Measurements from ENCODE around the gene SCN5A.

The SCN5A gene

DNA sequence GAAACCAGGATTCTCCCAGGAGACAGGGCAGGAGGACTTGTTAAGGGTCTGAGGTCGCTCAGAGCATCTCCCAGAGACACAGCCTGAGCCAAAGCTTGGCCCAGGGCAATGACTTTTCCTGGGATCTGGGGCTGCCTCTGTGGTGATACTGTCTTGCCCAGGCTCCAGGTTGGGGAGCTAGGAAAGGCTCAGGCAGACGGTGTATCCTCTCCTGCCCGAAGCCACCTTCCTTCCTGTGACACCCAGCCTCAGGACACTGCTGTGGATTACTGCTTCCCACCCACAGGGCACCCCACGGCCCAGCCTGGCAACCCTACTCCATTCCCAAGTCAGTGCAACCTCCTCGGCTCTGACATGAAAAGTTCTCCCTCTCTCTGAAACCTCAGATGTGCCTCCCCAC, 31.9 kb downstream of the SCN5A start:
- WGBS (ENCODE audit: insufficient coverage) = 72% methylated on average over 3 of the region's 5 CpGs
- H3K27ac ChIP-seq (ENCODE audit: insufficient read depth in 1 of 2, low read depth in 1 of 2, low read length in 2 of 2, poor library complexity in 1 of 2, severe bottlenecking in 2 of 2) = no peak overlapping the region
- no peak for DNase-seq
- H3K9me3 ChIP-seq (ENCODE audit: control extremely low read depth in 1 of 5, control insufficient read depth in 4 of 5, insufficient read depth in 2 of 5, low read depth in 1 of 5, low read length in 4 of 5) = no peaks in the 10 kb centered on the region
- POLR2A ChIA-PET = no interaction called here
- peaks cover 0 to 9% (median 3%) of the 10 kb centered on the region in 4 experiments for H3K4me1 ChIP-seq (ENCODE audit: control extremely low read depth in 1 of 4, control insufficient read depth in 4 of 4, insufficient read depth in 4 of 4, low read length in 3 of 4)
- H3K27me3 ChIP-seq (replicated peaks in 2 of 5; ENCODE audit: control insufficient read depth in 4 of 5, insufficient read depth in 5 of 5, low read length in 4 of 5) = peaks cover 0 to 3% (median 0%) of the 10 kb centered on the region in 5 experiments
- H3K36me3 ChIP-seq (ENCODE audit: control insufficient read depth in 4 of 4, insufficient read depth in 4 of 4, low read length in 3 of 4) = no peaks in the 10 kb centered on the region
- H3K4me3 ChIP-seq (ENCODE audit: control insufficient read depth in 1 of 7, extremely low read depth in 1 of 7, insufficient read depth in 4 of 7, low read depth in 2 of 7, low read length in 6 of 7) = no peak overlapping the region
- CTCF ChIA-PET = no interaction called here

DNA sequence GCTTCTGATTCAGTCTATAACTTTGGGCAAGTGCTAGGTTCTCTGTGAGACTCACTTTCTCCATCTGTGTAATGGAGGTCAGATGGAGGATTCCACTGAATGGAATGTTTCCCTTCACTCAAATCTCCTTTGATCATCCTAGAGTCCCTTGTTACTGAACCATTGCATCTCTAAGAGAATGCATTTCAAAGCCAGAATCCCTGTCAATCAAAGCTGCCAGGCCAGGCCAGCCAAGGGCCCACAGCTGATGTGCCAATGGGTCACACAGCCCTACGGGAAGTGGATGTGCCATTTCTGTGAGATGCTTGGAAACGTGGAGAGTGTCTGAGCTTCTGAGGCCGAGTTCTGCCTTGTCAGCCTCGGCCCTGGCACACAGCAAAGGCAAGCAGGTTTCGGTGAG, 32.4 kb downstream of the SCN5A start:
- H3K27me3 ChIP-seq (replicated peaks in 2 of 5; ENCODE audit: control insufficient read depth in 4 of 5, insufficient read depth in 5 of 5, low read length in 4 of 5) = peaks cover 0 to 3% (median 0%) of the 10 kb centered on the region in 5 experiments
- no peaks in the 10 kb centered on the region for H3K36me3 ChIP-seq (ENCODE audit: control insufficient read depth in 4 of 4, insufficient read depth in 4 of 4, low read length in 3 of 4)
- no peak overlapping the region for H3K4me3 ChIP-seq (ENCODE audit: control insufficient read depth in 1 of 7, extremely low read depth in 1 of 7, insufficient read depth in 4 of 7, low read depth in 2 of 7, low read length in 6 of 7)
- no peak for DNase-seq
- CTCF ChIA-PET = no interaction called here
- H3K27ac ChIP-seq (ENCODE audit: insufficient read depth in 1 of 2, low read depth in 1 of 2, low read length in 2 of 2, poor library complexity in 1 of 2, severe bottlenecking in 2 of 2) = no peak overlapping the region
- POLR2A ChIA-PET = no interaction called here
- no peaks in the 10 kb centered on the region for H3K9me3 ChIP-seq (ENCODE audit: control extremely low read depth in 1 of 5, control insufficient read depth in 4 of 5, insufficient read depth in 2 of 5, low read depth in 1 of 5, low read length in 4 of 5)
- WGBS (ENCODE audit: insufficient coverage) = 99% methylated on average over 5 of the region's 5 CpGs
- H3K4me1 ChIP-seq (ENCODE audit: control extremely low read depth in 1 of 4, control insufficient read depth in 4 of 4, insufficient read depth in 4 of 4, low read length in 3 of 4) = peaks cover 0 to 9% (median 3%) of the 10 kb centered on the region in 4 experiments

DNA sequence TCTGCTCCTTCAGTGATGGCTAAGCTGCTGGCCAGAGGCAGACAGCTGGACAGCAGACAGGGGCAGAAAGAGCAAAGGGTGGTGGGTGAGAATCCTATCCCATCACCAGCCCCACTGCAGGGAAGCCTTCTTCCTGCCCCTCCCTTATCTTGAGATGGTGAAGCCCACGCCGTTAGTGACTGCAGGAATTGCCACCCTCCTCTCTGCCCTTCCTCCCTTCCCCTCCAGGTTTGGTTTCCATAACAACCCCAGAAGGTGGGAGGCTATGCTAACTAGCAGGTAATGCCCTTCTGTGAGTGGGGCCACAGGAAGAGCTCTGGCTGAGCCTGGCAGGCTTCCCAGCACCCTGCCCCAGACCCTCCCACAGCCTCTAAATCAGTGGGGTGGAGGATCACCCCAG, 32.8 kb downstream of the SCN5A start:
- H3K27me3 ChIP-seq (replicated peaks in 2 of 5; ENCODE audit: control insufficient read depth in 4 of 5, insufficient read depth in 5 of 5, low read length in 4 of 5) = peaks cover 0 to 3% (median 0%) of the 10 kb centered on the region in 5 experiments
- peaks cover 0 to 9% (median 3%) of the 10 kb centered on the region in 4 experiments for H3K4me1 ChIP-seq (ENCODE audit: control extremely low read depth in 1 of 4, control insufficient read depth in 4 of 4, insufficient read depth in 4 of 4, low read length in 3 of 4)
- DNase-seq = no peak
- no peaks in the 10 kb centered on the region for H3K9me3 ChIP-seq (ENCODE audit: control extremely low read depth in 1 of 5, control insufficient read depth in 4 of 5, insufficient read depth in 2 of 5, low read depth in 1 of 5, low read length in 4 of 5)
- H3K4me3 ChIP-seq (ENCODE audit: control insufficient read depth in 1 of 7, extremely low read depth in 1 of 7, insufficient read depth in 4 of 7, low read depth in 2 of 7, low read length in 6 of 7) = no peak overlapping the region
- H3K27ac ChIP-seq (ENCODE audit: insufficient read depth in 1 of 2, low read depth in 1 of 2, low read length in 2 of 2, poor library complexity in 1 of 2, severe bottlenecking in 2 of 2) = no peak overlapping the region
- WGBS (ENCODE audit: insufficient coverage) = 8% methylated on average over 2 of the region's 2 CpGs
- CTCF ChIA-PET = no interaction called here
- POLR2A ChIA-PET = no interaction called here
- H3K36me3 ChIP-seq (ENCODE audit: control insufficient read depth in 4 of 4, insufficient read depth in 4 of 4, low read length in 3 of 4) = no peaks in the 10 kb centered on the region

DNA sequence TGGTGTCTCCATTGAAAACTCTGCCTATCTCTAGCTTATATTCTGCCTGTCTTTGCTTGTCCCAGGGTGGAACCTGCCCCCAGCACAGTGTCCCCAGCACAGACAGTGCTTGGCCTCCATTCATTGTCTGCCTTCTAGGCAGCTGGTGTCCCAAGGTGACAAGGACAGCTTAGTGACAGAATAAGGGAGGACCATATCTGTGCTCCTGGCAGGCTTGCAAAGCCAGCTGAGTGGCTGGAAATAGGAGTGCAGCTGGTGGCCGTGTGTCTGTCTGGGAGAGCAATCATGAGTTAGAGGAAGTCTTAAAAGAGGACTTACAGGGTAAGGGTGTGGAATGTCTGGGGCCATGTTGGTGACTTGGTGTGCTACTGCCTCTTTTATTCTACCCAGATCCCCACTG, 33.4 kb downstream of the SCN5A start:
- Histone ChIP-seq H3K4me3 (ENCODE audit: control insufficient read depth in 1 of 7, extremely low read depth in 1 of 7, insufficient read depth in 4 of 7, low read depth in 2 of 7, low read length in 6 of 7) (no peak overlapping the region), H3K4me1 (ENCODE audit: control extremely low read depth in 1 of 4, control insufficient read depth in 4 of 4, insufficient read depth in 4 of 4, low read length in 3 of 4) (peaks cover 0 to 9% (median 3%) of the 10 kb centered on the region in 4 experiments), H3K27me3 (replicated peaks in 2 of 5; ENCODE audit: control insufficient read depth in 4 of 5, insufficient read depth in 5 of 5, low read length in 4 of 5) (peaks cover 0 to 3% (median 0%) of the 10 kb centered on the region in 5 experiments), H3K36me3 (ENCODE audit: control insufficient read depth in 4 of 4, insufficient read depth in 4 of 4, low read length in 3 of 4) (no peaks in the 10 kb centered on the region), H3K27ac (ENCODE audit: insufficient read depth in 1 of 2, low read depth in 1 of 2, low read length in 2 of 2, poor library complexity in 1 of 2, severe bottlenecking in 2 of 2) (no peak overlapping the region), H3K9me3 (ENCODE audit: control extremely low read depth in 1 of 5, control insufficient read depth in 4 of 5, insufficient read depth in 2 of 5, low read depth in 1 of 5, low read length in 4 of 5) (no peaks in the 10 kb centered on the region)
- ChIA-PET POLR2A (no interaction called here), CTCF (interaction anchor here (1.0 kb wide), 1 partner anchor 14 kb away, joined by 3 read pairs; no protein-coding TSS in a partner anchor)
- no peak for DNase-seq
- 40% methylated on average over 1 of the region's 1 CpG for WGBS (ENCODE audit: insufficient coverage)

DNA sequence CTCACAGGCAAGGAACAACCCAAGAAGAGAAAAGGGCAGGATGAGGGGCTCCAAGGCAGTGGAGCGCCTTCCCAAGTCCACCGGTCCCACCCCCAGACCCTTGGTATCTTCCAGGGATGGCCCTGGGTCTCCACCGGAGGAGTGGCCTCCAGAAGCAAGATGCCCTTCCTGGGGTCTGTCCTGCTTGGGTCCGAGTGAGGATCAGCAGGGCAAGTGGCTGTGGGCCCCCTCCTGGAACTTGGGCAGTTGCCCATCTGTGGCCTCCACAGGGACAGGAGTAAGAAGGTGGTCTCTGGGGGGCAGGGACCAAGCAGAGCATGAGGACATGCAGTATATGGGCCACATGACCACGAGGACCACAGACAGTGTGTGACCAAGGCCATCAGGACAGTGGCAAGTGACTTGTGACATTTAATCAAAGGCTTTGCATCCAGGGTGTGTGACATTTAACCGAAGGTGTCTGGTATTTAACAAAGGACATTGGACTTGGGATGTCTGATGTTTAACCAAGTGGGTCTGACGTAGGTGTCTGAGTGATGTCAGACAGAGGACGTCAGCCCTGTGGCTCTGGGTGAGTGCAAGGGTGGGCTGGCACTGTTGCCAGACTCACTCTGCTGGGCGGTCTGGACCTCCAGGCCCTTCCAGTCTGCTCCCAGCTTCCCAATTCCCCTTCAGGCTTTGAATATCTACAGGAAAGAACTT, 34.7 kb downstream of the SCN5A start:
- Histone ChIP-seq H3K27ac (ENCODE audit: insufficient read depth in 1 of 2, low read depth in 1 of 2, low read length in 2 of 2, poor library complexity in 1 of 2, severe bottlenecking in 2 of 2) (no peak overlapping the region), H3K27me3 (replicated peaks in 2 of 5; ENCODE audit: control insufficient read depth in 4 of 5, insufficient read depth in 5 of 5, low read length in 4 of 5) (peaks cover 0 to 3% (median 0%) of the 10 kb centered on the region in 5 experiments), H3K4me1 (ENCODE audit: control extremely low read depth in 1 of 4, control insufficient read depth in 4 of 4, insufficient read depth in 4 of 4, low read length in 3 of 4) (peaks cover 0 to 9% (median 3%) of the 10 kb centered on the region in 4 experiments), H3K9me3 (ENCODE audit: control extremely low read depth in 1 of 5, control insufficient read depth in 4 of 5, insufficient read depth in 2 of 5, low read depth in 1 of 5, low read length in 4 of 5) (no peaks in the 10 kb centered on the region), H3K36me3 (ENCODE audit: control insufficient read depth in 4 of 4, insufficient read depth in 4 of 4, low read length in 3 of 4) (no peaks in the 10 kb centered on the region), H3K4me3 (ENCODE audit: control insufficient read depth in 1 of 7, extremely low read depth in 1 of 7, insufficient read depth in 4 of 7, low read depth in 2 of 7, low read length in 6 of 7) (no peak overlapping the region)
- 96% methylated on average over 7 of the region's 9 CpGs for WGBS (ENCODE audit: insufficient coverage)
- ChIA-PET CTCF (interaction anchor here (1.0 to 1.2 kb wide), 2 partner anchors 8 to 16 kb away, joined by 3 read pairs; no protein-coding TSS in a partner anchor), POLR2A (interaction anchor here (0.5 kb wide), 1 partner anchor 21 kb away, joined by 3 read pairs; no protein-coding TSS in a partner anchor)
- no peak for DNase-seq

DNA sequence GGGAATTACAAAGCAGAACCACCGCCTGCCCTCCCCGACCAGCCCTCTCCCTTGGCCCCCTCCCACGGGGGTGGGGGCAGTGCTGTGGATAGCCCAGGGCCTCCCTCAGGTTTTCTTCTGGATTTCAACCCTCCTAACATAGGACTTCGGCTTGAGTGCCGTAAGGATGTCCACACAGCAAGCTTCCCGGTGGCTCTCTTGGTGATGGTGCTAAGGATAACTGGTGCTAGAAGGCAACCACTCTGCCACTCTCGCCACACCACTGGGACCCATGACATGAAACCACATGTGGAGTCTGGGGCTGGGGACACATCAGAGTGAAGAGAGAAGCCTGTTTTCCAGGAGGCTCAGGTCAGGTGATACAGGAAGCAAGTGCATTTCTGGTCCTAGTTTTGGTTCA, 35.4 kb downstream of the SCN5A start:
- no peak for DNase-seq
- Histone ChIP-seq H3K4me3 (ENCODE audit: control insufficient read depth in 1 of 7, extremely low read depth in 1 of 7, insufficient read depth in 4 of 7, low read depth in 2 of 7, low read length in 6 of 7) (no peak overlapping the region), H3K27ac (ENCODE audit: insufficient read depth in 1 of 2, low read depth in 1 of 2, low read length in 2 of 2, poor library complexity in 1 of 2, severe bottlenecking in 2 of 2) (no peak overlapping the region), H3K4me1 (ENCODE audit: control extremely low read depth in 1 of 4, control insufficient read depth in 4 of 4, insufficient read depth in 4 of 4, low read length in 3 of 4) (peaks cover 0 to 9% (median 3%) of the 10 kb centered on the region in 4 experiments), H3K9me3 (ENCODE audit: control extremely low read depth in 1 of 5, control insufficient read depth in 4 of 5, insufficient read depth in 2 of 5, low read depth in 1 of 5, low read length in 4 of 5) (no peaks in the 10 kb centered on the region), H3K36me3 (ENCODE audit: control insufficient read depth in 4 of 4, insufficient read depth in 4 of 4, low read length in 3 of 4) (no peaks in the 10 kb centered on the region), H3K27me3 (replicated peaks in 2 of 5; ENCODE audit: control insufficient read depth in 4 of 5, insufficient read depth in 5 of 5, low read length in 4 of 5) (peaks cover 0 to 3% (median 0%) of the 10 kb centered on the region in 5 experiments)
- 90% methylated on average over 7 of the region's 7 CpGs for WGBS (ENCODE audit: insufficient coverage)
- POLR2A ChIA-PET = no interaction called here
- CTCF ChIA-PET = no interaction called here

DNA sequence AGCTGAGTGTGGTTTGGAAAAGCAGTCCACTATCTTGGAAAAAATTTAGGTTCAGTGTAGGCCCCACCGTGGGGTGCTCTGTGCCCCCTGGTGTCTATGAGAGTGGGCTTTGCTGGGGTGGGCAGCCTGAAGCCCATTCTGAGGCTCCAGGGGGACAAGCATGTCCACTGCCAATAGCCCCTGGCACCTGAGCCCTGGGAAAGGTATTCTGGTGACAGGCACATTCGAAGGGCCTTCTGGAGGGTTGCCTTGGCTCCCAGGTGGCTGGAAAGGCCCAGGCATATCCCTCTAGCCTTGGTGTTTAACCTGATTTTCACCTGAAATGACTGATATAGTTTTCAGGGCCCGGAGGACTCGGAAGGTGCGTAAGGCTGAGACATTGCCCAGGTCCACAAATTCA, 36.1 kb downstream of the SCN5A start:
- peaks cover 0 to 2% (median 0%) of the 10 kb centered on the region in 5 experiments for H3K27me3 ChIP-seq (replicated peaks in 2 of 5; ENCODE audit: control insufficient read depth in 4 of 5, insufficient read depth in 5 of 5, low read length in 4 of 5)
- H3K4me3 ChIP-seq (ENCODE audit: control insufficient read depth in 1 of 7, extremely low read depth in 1 of 7, insufficient read depth in 4 of 7, low read depth in 2 of 7, low read length in 6 of 7) = no peak overlapping the region
- 92% methylated on average over 4 of the region's 5 CpGs for WGBS (ENCODE audit: insufficient coverage)
- H3K36me3 ChIP-seq (ENCODE audit: control insufficient read depth in 4 of 4, insufficient read depth in 4 of 4, low read length in 3 of 4) = no peaks in the 10 kb centered on the region
- ChIA-PET CTCF (no interaction called here), POLR2A (no interaction called here)
- H3K9me3 ChIP-seq (ENCODE audit: control extremely low read depth in 1 of 5, control insufficient read depth in 4 of 5, insufficient read depth in 2 of 5, low read depth in 1 of 5, low read length in 4 of 5) = no peaks in the 10 kb centered on the region
- H3K27ac ChIP-seq (ENCODE audit: insufficient read depth in 1 of 2, low read depth in 1 of 2, low read length in 2 of 2, poor library complexity in 1 of 2, severe bottlenecking in 2 of 2) = no peak overlapping the region
- H3K4me1 ChIP-seq (ENCODE audit: control extremely low read depth in 1 of 4, control insufficient read depth in 4 of 4, insufficient read depth in 4 of 4, low read length in 3 of 4) = peaks cover 0 to 9% (median 3%) of the 10 kb centered on the region in 4 experiments
- DNase-seq = no peak

Measured in common myeloid progenitor, CD34-positive (primary cell).